K562 (cell line): ENCODE results near the gene PEX7. TPM values are rescaled to one million over a fixed set of nuclear protein-coding genes. Genes with fewer than 3 reads are reported as not detected.

Source experiments
- CBFA2T2 ChIP-seq: fragments of 450-650 bp; conservative IDR thresholded peaks from 2 replicates; pipeline ENCODE4 v1.6.1; 2017; ENCODE audit warnings: mild to moderate bottlenecking
- CC2D1A ChIP-seq: fragments of 450-650 bp; IDR thresholded peaks from 2 replicates; pipeline ENCODE4 v1.6.1; 2017; ENCODE audit warnings: mild to moderate bottlenecking
- COPS2 ChIP-seq: fragments of 450-650 bp; conservative IDR thresholded peaks from 2 replicates; pipeline ENCODE4 v1.6.1; 2016; ENCODE audit warnings: mild to moderate bottlenecking, moderate library complexity
- FOXJ2 ChIP-seq: fragments of 200-800 bp; sonication (Bioruptor generic); IDR thresholded peaks from 2 replicates; pipeline ENCODE4 v1.6.1; 2016; ENCODE audit warnings: missing genetic modification characterization, missing compliant biosample characterization
- MGA ChIP-seq: fragments of 450-650 bp; IDR thresholded peaks from 2 replicates; pipeline ENCODE4 v1.6.1; 2016; ENCODE audit warnings: mild to moderate bottlenecking, moderate library complexity
- NCOA2 ChIP-seq, 2 experiments: fragments of 450-650 bp; IDR thresholded peaks; 2 replicates each; pipeline ENCODE4 v1.6.1; 2018; ENCODE audit warnings: mild to moderate bottlenecking in 2 of 2, moderate library complexity in 1 of 2; ENCODE audit not compliant: partially characterized antibody in 2 of 2
- POLR3A ChIP-seq: IDR thresholded peaks from 2 replicates; pipeline ENCODE4 v1.6.1; 2011; ENCODE audit warnings: borderline replicate concordance, mild to moderate bottlenecking, moderate library complexity; ENCODE audit not compliant: insufficient read length, insufficient read depth; ENCODE audit errors: extremely low read depth
- ZNF121 ChIP-seq: sonication (generic); formaldehyde crosslinking; conservative IDR thresholded peaks from 2 replicates; pipeline ENCODE4 v1.8.0; 2022; ENCODE audit warnings: missing genetic modification reagents
- ZNF707 ChIP-seq: fragments of 250-450 bp; sonication (Bioruptor Pico); conservative IDR thresholded peaks from 2 replicates; pipeline ENCODE4 v1.8.0; 2022; ENCODE audit warnings: inconsistent platforms, mild to moderate bottlenecking, moderate library complexity
- polyA plus RNA-seq, 8 experiments: library from polyadenylated mRNA; depleted of rRNA in 4 of 8; stranded (reverse) in 5 of 8; unstranded in 3 of 8; fragments of >200 nt; fragmentation: Nextera tagmentation in 2 of 8; fragmentation: Illumina TruSeq in 1 of 8; extraction: Ambion mirVana in 2 of 8; extraction: Trizol in 1 of 8; gene quantifications; 2 replicates each; pipeline versions ENCODE4 v1.2.1 to v1.2.3, GENCODE V29; 2011 to 2014; ENCODE audit warnings: inconsistent platforms in 1 of 8, missing spikeins in 1 of 8
- total RNA-seq, 7 experiments: library from RNA; depleted of rRNA in 6 of 7; stranded (reverse); fragments of >200 nt in 6 of 7; fragmentation: Illumina TruSeq in 2 of 7; extraction: Trizol in 2 of 7; gene quantifications; 2 replicates each; pipeline versions ENCODE4 v1.2.1 to v1.2.3, GENCODE V29; 2011 to 2021; ENCODE audit warnings: low replicate concordance in 1 of 7
- TF ChIP-seq, protein P1 (sequence below), 2 experiments: IDR thresholded peaks; 2 replicates each; pipeline ENCODE4 v1.6.1; 2012; ENCODE audit warnings: improper control_type of control experiment in 2 of 2, low read depth in 2 of 2, low read length in 2 of 2, borderline replicate concordance in 1 of 2
- TF ChIP-seq, protein P2 (sequence below): sonication (generic); formaldehyde crosslinking; IDR thresholded peaks from 2 replicates; pipeline ENCODE4 v1.8.0; 2023; ENCODE audit warnings: mild to moderate bottlenecking, missing genetic modification reagents

The PEX7 gene
- total and polyA plus RNA-seq, 9 of the 15 experiments (the other 6 are each of a cell fraction or from before 2014, with no cell fraction given) = 1.6 to 12.9 (median 9.1) TPM

- TF ChIP-seq, protein P1, sequence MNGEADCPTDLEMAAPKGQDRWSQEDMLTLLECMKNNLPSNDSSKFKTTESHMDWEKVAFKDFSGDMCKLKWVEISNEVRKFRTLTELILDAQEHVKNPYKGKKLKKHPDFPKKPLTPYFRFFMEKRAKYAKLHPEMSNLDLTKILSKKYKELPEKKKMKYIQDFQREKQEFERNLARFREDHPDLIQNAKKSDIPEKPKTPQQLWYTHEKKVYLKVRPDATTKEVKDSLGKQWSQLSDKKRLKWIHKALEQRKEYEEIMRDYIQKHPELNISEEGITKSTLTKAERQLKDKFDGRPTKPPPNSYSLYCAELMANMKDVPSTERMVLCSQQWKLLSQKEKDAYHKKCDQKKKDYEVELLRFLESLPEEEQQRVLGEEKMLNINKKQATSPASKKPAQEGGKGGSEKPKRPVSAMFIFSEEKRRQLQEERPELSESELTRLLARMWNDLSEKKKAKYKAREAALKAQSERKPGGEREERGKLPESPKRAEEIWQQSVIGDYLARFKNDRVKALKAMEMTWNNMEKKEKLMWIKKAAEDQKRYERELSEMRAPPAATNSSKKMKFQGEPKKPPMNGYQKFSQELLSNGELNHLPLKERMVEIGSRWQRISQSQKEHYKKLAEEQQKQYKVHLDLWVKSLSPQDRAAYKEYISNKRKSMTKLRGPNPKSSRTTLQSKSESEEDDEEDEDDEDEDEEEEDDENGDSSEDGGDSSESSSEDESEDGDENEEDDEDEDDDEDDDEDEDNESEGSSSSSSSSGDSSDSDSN (IDR thresholded peaks at IDR 0.05; ENCODE audit: borderline replicate concordance in 1 of 2, low read depth in 2 of 2, low read length in 2 of 2) = no peak
- TF ChIP-seq CC2D1A (no peak), COPS2 (no peak), FOXJ2 (tag) (no peak), ZNF121 (no peak), CBFA2T2 (peak; percentile 43; the same call in 1 of the 2 replicates), ZNF707 (CRISPR knock-in tag) (no peak), NCOA2 (IDR thresholded peaks at IDR 0.05; ENCODE audit: partially characterized antibody in 2 of 2) (no peak), POLR3A (no peak), MGA (no peak)
- TF ChIP-seq, protein P2, sequence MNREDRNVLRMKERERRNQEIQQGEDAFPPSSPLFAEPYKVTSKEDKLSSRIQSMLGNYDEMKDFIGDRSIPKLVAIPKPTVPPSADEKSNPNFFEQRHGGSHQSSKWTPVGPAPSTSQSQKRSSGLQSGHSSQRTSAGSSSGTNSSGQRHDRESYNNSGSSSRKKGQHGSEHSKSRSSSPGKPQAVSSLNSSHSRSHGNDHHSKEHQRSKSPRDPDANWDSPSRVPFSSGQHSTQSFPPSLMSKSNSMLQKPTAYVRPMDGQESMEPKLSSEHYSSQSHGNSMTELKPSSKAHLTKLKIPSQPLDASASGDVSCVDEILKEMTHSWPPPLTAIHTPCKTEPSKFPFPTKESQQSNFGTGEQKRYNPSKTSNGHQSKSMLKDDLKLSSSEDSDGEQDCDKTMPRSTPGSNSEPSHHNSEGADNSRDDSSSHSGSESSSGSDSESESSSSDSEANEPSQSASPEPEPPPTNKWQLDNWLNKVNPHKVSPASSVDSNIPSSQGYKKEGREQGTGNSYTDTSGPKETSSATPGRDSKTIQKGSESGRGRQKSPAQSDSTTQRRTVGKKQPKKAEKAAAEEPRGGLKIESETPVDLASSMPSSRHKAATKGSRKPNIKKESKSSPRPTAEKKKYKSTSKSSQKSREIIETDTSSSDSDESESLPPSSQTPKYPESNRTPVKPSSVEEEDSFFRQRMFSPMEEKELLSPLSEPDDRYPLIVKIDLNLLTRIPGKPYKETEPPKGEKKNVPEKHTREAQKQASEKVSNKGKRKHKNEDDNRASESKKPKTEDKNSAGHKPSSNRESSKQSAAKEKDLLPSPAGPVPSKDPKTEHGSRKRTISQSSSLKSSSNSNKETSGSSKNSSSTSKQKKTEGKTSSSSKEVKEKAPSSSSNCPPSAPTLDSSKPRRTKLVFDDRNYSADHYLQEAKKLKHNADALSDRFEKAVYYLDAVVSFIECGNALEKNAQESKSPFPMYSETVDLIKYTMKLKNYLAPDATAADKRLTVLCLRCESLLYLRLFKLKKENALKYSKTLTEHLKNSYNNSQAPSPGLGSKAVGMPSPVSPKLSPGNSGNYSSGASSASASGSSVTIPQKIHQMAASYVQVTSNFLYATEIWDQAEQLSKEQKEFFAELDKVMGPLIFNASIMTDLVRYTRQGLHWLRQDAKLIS (CRISPR knock-in tag) = no peak
Observed at GRCh38 chr6:136886091-136886490, 63.7 kb downstream of the PEX7 start (continued).
